Stimulated activated naive CD4-positive, alpha-beta T cell (primary cell): ENCODE measurements around the gene IFITM10.

Experiments used
- DNase-seq, 6 experiments: peaks; one replicate each; lab custom pipeline; 2025; lab: John Stamatoyannopoulos, UW

Gene IFITM10

GRCh38 chr11:1717745-1718144, 32.6 kb downstream of the IFITM10 start:
- DNase-seq: no peak

- no peak for DNase-seq
Measured at GRCh38 chr11:1714908-1715885, 35.2 kb downstream of the IFITM10 start.

- DNase-seq: no peak
Measured at GRCh38 chr11:1708716-1709115, 41.7 kb downstream of the IFITM10 start.

- no peak for DNase-seq
Measured at GRCh38 chr11:1707751-1708150, 42.6 kb downstream of the IFITM10 start.

- DNase-seq: no peak
Measured at GRCh38 chr11:1706634-1707400, 43.6 kb downstream of the IFITM10 start.

GRCh38 chr11:1705126-1706052, 45.0 kb downstream of the IFITM10 start:
- no peak for DNase-seq

DNA sequence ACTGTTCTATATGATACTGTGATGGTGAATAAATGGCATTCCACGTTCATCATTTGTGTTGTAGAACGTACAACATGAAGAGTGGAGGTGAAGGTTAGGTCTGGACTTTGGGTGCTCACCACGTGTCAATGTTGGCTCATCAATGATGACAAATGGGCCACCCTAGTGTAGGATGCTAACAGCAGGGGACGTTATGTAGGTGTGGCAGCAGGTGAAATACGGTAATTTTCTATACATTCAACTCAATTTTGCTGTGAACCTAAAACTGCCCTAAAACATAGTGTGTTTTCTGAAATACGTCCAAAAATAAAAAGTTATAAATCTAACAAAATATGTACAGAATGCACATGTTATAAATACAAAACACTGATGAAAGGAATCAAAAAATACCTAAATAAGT, 47.2 kb downstream of the IFITM10 start:
- DNase-seq: no peak

DNA sequence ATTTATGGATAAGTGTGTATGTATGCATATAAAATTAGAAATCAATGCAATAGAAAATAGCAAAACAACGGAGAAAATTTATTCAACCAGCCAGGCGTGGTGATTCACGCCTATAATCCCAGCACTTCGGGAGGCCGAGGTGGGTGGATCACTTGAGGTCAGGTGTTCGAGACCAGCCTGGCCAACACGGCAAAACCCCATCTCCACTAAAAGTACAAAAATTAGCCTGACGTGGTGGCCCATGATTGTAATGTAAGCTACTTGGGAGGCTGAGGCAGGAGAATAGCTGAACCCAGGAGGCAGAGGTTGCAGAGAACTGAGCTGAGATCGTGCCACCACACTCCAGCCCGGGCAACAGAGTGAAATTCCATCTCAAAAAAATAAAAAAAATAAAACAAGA, 47.9 kb downstream of the IFITM10 start:
- no peak for DNase-seq

DNA sequence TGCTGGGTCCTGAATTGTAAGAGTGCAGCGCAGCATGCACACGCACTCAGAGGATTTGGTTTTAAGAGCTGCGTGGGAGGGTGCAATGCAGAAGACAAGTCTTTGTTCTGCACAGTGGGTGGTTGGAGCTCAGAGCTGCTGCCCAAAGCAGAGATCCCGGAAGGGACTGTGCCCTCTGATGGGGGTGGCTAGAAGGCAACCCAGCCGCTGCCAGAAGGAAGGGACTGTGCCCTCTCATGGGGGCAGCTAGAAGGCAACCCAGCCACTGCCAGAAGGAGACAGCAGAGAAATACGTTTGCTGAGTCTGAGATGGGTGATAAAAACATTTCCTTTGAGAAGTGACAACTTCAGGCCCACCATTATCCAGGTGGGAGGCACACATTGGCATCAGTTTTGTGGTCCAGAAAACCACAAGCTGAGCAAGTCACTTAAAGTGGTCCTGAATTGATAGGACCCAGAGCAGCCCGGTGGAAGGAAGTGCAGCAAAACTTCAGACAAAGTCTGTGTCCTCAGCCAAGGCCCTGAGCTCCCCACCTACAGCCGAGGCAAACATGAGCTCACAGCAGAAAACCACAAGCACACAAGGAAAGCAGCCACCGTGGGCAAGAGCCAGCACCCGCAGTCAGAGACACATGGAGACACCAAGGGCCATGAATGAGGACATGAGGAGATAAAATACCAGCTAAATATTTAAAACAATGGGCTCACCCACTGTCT, 49.1 kb downstream of the IFITM10 start:
- DNase-seq: peak in 3 of 6 experiments; percentile 7 to 21 (median 8)

- DNase-seq: no peak
Measured at GRCh38 chr11:1699771-1700170, 50.6 kb downstream of the IFITM10 start.

DNA sequence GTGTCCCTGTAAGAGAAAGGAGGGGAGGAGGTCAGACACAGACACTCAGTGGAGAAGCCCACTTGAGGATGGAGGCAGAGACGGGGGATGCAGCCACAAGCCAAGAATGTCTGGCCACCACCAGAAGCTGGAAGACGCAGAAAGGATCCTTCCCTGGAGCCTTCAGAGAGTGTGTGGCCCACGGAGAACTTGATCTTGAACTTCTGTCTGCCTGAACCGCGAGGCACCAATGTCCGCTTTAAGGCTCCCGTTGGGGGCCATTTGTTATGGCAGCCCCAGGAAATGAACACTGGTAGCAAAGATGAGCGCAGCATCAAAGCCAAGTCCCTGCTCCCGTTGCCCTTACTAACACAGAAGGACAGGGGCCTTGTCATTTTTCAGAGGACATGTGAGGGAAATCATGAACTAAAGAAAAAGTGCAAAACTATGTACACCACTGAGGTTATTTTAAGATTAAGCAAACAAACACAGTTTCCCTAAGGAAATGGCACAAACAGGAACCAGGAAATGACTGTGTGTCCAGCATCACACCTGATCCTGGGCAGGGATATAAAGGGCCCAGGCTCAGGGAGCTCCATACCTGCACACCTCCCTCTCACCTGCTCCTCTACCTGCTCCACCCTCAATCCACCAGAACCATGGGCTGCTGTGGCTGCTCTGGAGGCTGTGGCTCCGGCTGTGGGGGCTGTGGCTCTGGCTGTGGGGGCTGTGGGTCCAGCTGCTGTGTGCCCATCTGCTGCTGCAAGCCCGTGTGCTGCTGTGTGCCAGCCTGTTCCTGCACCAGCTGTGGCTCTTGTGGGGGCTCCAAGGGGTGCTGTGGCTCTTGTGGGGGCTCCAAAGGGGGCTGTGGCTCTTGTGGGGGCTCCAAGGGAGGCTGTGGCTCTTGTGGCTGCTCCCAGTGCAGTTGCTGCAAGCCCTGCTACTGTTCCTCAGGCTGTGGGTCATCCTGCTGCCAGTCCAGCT, 53.5 kb downstream of the IFITM10 start, which contains the start of gene KRTAP5-6:
Gene KRTAP5-6 (plus strand): TSS at position 588 of the 963 bp plus-strand sequence. CDS start 51 bp downstream, at position 639.
- no peak for DNase-seq

DNA sequence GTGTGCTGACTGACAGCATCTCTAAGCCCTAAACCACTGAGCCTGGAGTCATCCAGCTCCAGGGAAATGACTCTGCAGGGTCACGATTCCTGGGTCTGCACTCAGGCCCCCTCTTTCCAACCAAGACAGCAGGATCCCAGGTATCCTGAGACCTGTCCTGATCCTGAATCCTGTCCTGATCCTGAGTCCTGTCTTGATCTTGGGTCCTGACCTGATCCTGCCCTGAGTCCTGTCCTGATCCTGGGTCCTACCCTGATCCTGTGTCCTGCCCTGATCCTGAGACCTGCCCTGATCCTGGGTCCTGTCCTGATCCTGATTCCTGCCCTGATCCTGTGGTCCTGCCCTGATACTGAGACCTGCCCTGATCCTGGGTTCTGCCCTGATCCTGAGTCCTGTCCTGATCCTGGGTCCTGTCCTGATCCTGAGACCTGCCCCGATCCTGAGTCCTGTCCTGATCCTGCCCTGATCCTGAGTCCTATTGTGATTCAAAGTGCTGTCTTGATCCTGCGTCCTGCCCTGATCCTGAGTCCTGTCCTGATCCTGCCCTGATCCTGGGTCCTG, 54.8 kb downstream of the IFITM10 start:
- no peak for DNase-seq

GRCh38 chr11:1694846-1695547, 55.4 kb downstream of the IFITM10 start:
- DNase-seq: no peak

- DNase-seq: peak in 5 of 6 experiments; percentile 67 to 79 (median 69)
Measured at GRCh38 chr11:1694064-1694845, 56.1 kb downstream of the IFITM10 start.

DNA sequence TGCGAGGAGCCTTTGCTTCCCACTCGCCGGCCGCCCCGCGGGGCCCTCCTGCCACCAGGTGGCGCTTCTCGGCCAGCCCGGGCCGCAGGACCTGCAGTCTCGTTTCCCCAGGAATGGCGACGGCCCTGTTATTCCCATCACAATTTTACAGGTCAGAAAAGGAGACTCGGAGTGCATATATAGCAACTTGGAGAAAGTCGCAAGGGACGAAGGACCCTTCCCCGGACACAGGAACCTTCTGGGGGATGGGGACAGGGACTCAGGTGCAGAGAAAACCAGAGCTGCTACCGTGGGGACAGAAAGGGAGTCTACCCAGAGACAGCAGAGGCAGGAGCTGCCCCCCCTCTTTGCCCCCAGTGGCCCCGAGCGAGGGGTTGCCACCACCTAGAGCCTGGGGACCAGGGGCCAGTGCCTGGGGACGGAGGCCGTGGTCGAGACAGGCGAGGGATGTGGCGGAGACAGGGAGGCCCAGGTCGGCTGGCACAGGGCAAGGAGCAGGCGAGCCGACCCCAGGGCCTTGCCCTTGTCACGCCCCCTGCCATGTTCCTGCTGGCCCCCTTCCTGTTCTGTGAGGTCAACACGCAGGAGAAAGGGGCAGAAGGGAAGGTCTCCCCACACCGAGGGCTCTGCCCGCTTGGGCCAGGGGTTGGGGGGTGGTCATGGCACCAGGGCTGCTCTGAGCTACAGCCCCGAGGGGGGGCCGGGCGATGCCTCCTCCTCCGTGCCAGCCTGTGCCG, 56.9 kb downstream of the IFITM10 start:
- peak; percentile 19 to 83 (median 67) for DNase-seq

DNA sequence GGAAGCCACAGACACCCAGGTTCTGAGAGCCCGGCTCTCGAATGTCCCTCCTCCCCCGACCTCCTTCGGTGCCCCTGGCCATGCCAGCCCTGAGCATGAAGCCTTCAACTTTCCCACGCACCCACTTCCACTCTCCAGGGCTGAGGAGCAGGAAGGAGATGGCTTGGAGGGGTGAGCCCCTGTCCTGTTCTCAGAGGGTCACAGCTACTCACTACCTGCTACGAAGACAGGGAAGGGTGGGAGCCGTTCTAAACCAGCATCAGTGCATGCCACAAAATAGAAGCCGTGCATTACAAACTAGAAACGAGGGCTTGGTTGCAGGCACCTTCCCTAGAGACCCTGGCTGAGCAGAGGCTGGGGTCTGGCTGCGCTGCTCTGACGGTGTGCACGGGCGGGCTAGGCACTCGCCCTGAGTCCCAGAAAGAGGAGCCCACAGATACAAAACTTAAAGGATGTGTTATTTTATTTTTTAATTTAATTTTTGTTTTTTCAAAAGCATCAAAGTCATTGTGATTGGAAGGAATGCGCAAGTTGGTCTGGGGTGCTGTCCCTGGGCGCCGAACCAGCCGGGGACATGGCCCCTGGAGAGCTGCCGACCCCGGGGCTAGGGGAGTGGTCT, 57.6 kb downstream of the IFITM10 start:
- no peak for DNase-seq
